Stomach (tissue), 4 donors: ENCODE data around the gene LOXHD1.

Experiments
- CTCF ChIP-seq, 7 experiments: fragments of 450-650 bp in 4 of 7; fragments of 200-600 bp in 3 of 7; sonication (generic) in 3 of 7; IDR thresholded peaks; one replicate each; pipeline ENCODE4 v1.5.1; 2016 to 2019; ENCODE audit warnings: antibody characterized with exemption in 7 of 7, control low read depth in 2 of 7, mild to moderate bottlenecking in 1 of 7
- EP300 ChIP-seq: sonication (generic); formaldehyde crosslinking; IDR thresholded peaks from one replicate; pipeline ENCODE4 v1.6.1; 2017; ENCODE audit warnings: antibody characterized with exemption
- POLR2A ChIP-seq, 4 donors: fragments of 450-650 bp; IDR thresholded peaks; one replicate each; pipeline ENCODE4 v1.6.1; 2016; ENCODE audit warnings: antibody characterized with exemption in 4 of 4, control low read depth in 2 of 4, mild to moderate bottlenecking in 1 of 4, moderate library complexity in 1 of 4

GRCh38 chr18:46622999-46623398 lies 34.0 kb downstream of the LOXHD1 start:
- TF ChIP-seq POLR2A (IDR thresholded peaks at IDR 0.05), result no peak
- TF ChIP-seq CTCF (IDR thresholded peaks at IDR 0.05), result no peak
- TF ChIP-seq EP300, result no peak
